HCT116 (cell line): Measurements from ENCODE around the gene CCDC148. TPM values are rescaled to one million over a fixed set of nuclear protein-coding genes. Genes with fewer than 3 reads are reported as not detected.

Experiments
- ATAC-seq: fragments of 200-7000 bp; cut with Tn5 transposase; 2 replicates; pipeline ENCODE4 v1.9.1; 2020; ENCODE audit warnings: mild to moderate bottlenecking, moderate library complexity
- BruUV-seq: library from RNA; stranded (reverse); fragments of 400-500 nt; replicated peaks from 2 replicates; lab custom pipeline; 2021; lab: Mats Ljungman, UMichigan
- CTCF ChIA-PET: fragments of 300-600 bp; sonication (Branson Sonifier 250); formaldehyde crosslinking; loops from one replicate; lab custom pipeline; 2021; ENCODE audit warnings: antibody characterized with exemption; lab: Charles Lee
- POLR2A ChIA-PET: fragments of 300-600, 350-600 bp; sonication (Branson Sonifier 250); formaldehyde crosslinking; loops from one replicate; lab custom pipeline; 2021; ENCODE audit warnings: antibody characterized with exemption; lab: Charles Lee
- RAD21 ChIA-PET, 2 experiments: fragments of 300-600 bp; sonication (Branson Sonifier 250); formaldehyde crosslinking; loops; one replicate each; lab custom pipeline; 2023; ENCODE audit warnings: low total read pairs in 2 of 2; ENCODE audit not compliant: uncharacterized antibody in 2 of 2, unreplicated experiment in 2 of 2, low non-redundant PET in 1 of 2; lab: Charles Lee
- DNase-seq: peaks from one replicate; pipeline ENCODE4 v3.0.0-alpha.2; 2010; ENCODE audit warnings: low read depth, low spot score
- H2AFZ ChIP-seq: fragments of 200-600 bp; shearing (Covaris generic), sonication (generic); 2 replicates; pipeline ENCODE4 v1.6.1; 2017; ENCODE audit warnings: low read depth, mixed run types, mixed read lengths, antibody characterized with exemption, low read length; ENCODE audit not compliant: poor library complexity, severe bottlenecking
- H3K27ac ChIP-seq: 2 replicates; pipeline ENCODE4 v1.5.1; 2012; ENCODE audit warnings: low read depth, low read length
- H3K27me3 ChIP-seq: fragments of 200-600 bp; sonication (generic); 2 replicates; pipeline ENCODE4 v1.6.1; 2016; ENCODE audit warnings: mixed run types, low read length, mixed read lengths; ENCODE audit not compliant: insufficient read depth
- H3K36me3 ChIP-seq, 2 experiments: fragments of 200-500 bp in 1 of 2; fragments of 200-600 bp in 1 of 2; sonication (Bioruptor generic) in 1 of 2; sonication (generic) in 1 of 2; 2 replicates each; pipeline versions ENCODE4 v1.5.1 to v1.6.1; 2014 to 2016; ENCODE audit warnings: low read length in 2 of 2, inconsistent platforms in 1 of 2, mixed read lengths in 1 of 2, mixed run types in 1 of 2; ENCODE audit not compliant: insufficient read depth in 2 of 2, control insufficient read depth in 1 of 2
- H3K4me1 ChIP-seq, 2 experiments: fragments of 200-600 bp in 1 of 2; sonication (generic) in 1 of 2; 2 replicates each; pipeline versions ENCODE4 v1.5.1 to v1.6.1; 2012 to 2017; ENCODE audit warnings: low read length in 2 of 2, inconsistent platforms in 1 of 2, mild to moderate bottlenecking in 1 of 2, mixed read lengths in 1 of 2, mixed run types in 1 of 2, moderate library complexity in 1 of 2; ENCODE audit not compliant: insufficient read depth in 2 of 2, control insufficient read depth in 1 of 2
- H3K4me2 ChIP-seq: fragments of 200-600 bp; sonication (generic); 2 replicates; pipeline ENCODE4 v1.6.1; 2017; ENCODE audit warnings: mixed run types, low read length, mixed read lengths
- H3K4me3 ChIP-seq, 2 experiments: fragments of 200-600 bp in 1 of 2; sonication (generic) in 1 of 2; replicated peaks in 1 of 2; 2 replicates each; pipeline ENCODE4 v1.5.1; 2011 to 2016; ENCODE audit warnings: low read length in 2 of 2, control low read depth in 1 of 2, low read depth in 1 of 2, mild to moderate bottlenecking in 1 of 2, mixed read lengths in 1 of 2, mixed run types in 1 of 2
- H3K79me2 ChIP-seq: fragments of 200-600 bp; sonication (generic); 2 replicates; pipeline ENCODE4 v1.6.1; 2017; ENCODE audit warnings: mild to moderate bottlenecking, mixed run types, low read length, moderate library complexity, mixed read lengths; ENCODE audit not compliant: insufficient read depth
- H3K9ac ChIP-seq: fragments of 200-600 bp; sonication (generic); 2 replicates; pipeline ENCODE4 v1.6.1; 2016; ENCODE audit warnings: low read length, mixed read lengths
- H3K9me2 ChIP-seq: fragments of 200-600 bp; sonication (generic), shearing (Covaris generic); 2 replicates; pipeline ENCODE4 v1.6.1; 2017; ENCODE audit warnings: mixed run types, mild to moderate bottlenecking, moderate library complexity; ENCODE audit not compliant: insufficient read depth
- H3K9me3 ChIP-seq, 2 experiments: fragments of 200-500 bp in 1 of 2; fragments of 200-600 bp in 1 of 2; sonication (Bioruptor generic) in 1 of 2; sonication (generic) in 1 of 2; 2 replicates each; pipeline ENCODE4 v1.6.1; 2014 to 2017; ENCODE audit warnings: low read length in 2 of 2, mixed read lengths in 2 of 2, inconsistent platforms in 1 of 2, low read depth in 1 of 2, mild to moderate bottlenecking in 1 of 2, mixed run types in 1 of 2, moderate library complexity in 1 of 2; ENCODE audit not compliant: control insufficient read depth in 1 of 2, insufficient read depth in 1 of 2
- H4K20me1 ChIP-seq: fragments of 200-600 bp; sonication (generic), shearing (Covaris generic); 2 replicates; pipeline ENCODE4 v1.6.1; 2017; ENCODE audit warnings: mixed run types, mild to moderate bottlenecking, moderate library complexity; ENCODE audit not compliant: insufficient read depth
- CEBPB ChIP-seq: IDR thresholded peaks from 2 replicates; pipeline ENCODE4 v1.6.1; 2012; ENCODE audit warnings: low read depth
- ELF1 ChIP-seq: IDR thresholded peaks from 2 replicates; pipeline ENCODE4 v1.6.1; 2012; ENCODE audit warnings: low read depth, borderline replicate concordance
- EZH2 ChIP-seq: fragments of 200-600 bp; sonication (generic); IDR thresholded peaks from 2 replicates; pipeline ENCODE4 v1.6.1; 2017; ENCODE audit warnings: antibody characterized with exemption, mixed run types
- EZH2phosphoT487 ChIP-seq: fragments of 200-600 bp; IDR thresholded peaks from 2 replicates; pipeline ENCODE4 v1.6.1; 2018; ENCODE audit warnings: antibody characterized with exemption, borderline replicate concordance
- JUND ChIP-seq: IDR thresholded peaks from 2 replicates; pipeline ENCODE4 v1.6.1; 2012
- POLR2A ChIP-seq: IDR thresholded peaks from 2 replicates; pipeline ENCODE4 v1.7.0; 2011; ENCODE audit warnings: borderline replicate concordance; ENCODE audit not compliant: insufficient read depth, insufficient read length; ENCODE audit errors: extremely low read depth
- RAD21 ChIP-seq: IDR thresholded peaks from 2 replicates; pipeline ENCODE4 v1.6.1; 2012; ENCODE audit warnings: low read depth, mild to moderate bottlenecking
- SIN3A ChIP-seq: IDR thresholded peaks from 2 replicates; pipeline ENCODE4 v1.6.1; 2012; ENCODE audit warnings: low read depth
- SP1 ChIP-seq: IDR thresholded peaks from 2 replicates; pipeline ENCODE4 v1.6.1; 2012; ENCODE audit warnings: low read depth
- SRF ChIP-seq: IDR thresholded peaks from 2 replicates; pipeline ENCODE4 v1.6.1; 2012; ENCODE audit warnings: low read depth
- TCF7L2 ChIP-seq: IDR thresholded peaks from 2 replicates; pipeline ENCODE4 v1.7.0; 2011; ENCODE audit warnings: borderline replicate concordance, inconsistent platforms; ENCODE audit not compliant: insufficient read depth, insufficient read length; ENCODE audit errors: extremely low read depth
- YY1 ChIP-seq: IDR thresholded peaks from 2 replicates; pipeline ENCODE4 v1.6.1; 2011; ENCODE audit warnings: low read length, low read depth, moderate library complexity, mild to moderate bottlenecking; ENCODE audit not compliant: insufficient replicate concordance; ENCODE audit errors: extremely low read depth
- intact Hi-C: fragments of 100-400 bp; cut with micrococcal nuclease; formaldehyde crosslinking; loops from 2 replicates; pipeline ENCODE4 v1.10.0; 2022
- total RNA-seq: library from RNA; stranded (reverse); gene quantifications from one replicate; pipeline ENCODE4 v1.2.1, GENCODE V29; 2021; ENCODE audit not compliant: unreplicated experiment
- TF ChIP-seq, protein P1 (sequence below), 3 experiments: fragments of 200-600 bp in 1 of 3; sonication (generic) in 1 of 3; IDR thresholded peaks in 2 of 3; conservative IDR thresholded peaks in 1 of 3; 2 replicates each; pipeline ENCODE4 v1.5.1; 2012 to 2017; ENCODE audit warnings: low read depth in 2 of 3, low read length in 2 of 3, antibody characterized with exemption in 1 of 3, borderline replicate concordance in 1 of 3, control low read depth in 1 of 3, mild to moderate bottlenecking in 1 of 3, mixed read lengths in 1 of 3, mixed run types in 1 of 3, moderate library complexity in 1 of 3; ENCODE audit not compliant: insufficient read depth in 1 of 3
- TF ChIP-seq, protein P2 (sequence below): IDR thresholded peaks from 2 replicates; pipeline ENCODE4 v1.6.1; 2011; ENCODE audit warnings: mild to moderate bottlenecking, low read length, moderate library complexity; ENCODE audit not compliant: insufficient replicate concordance; ENCODE audit errors: extremely low read depth
- TF ChIP-seq, protein P3 (sequence below): IDR thresholded peaks from 2 replicates; pipeline ENCODE4 v1.6.1; 2012
- TF ChIP-seq, protein P4 (sequence below): IDR thresholded peaks from 2 replicates; pipeline ENCODE4 v1.6.1; 2012

CCDC148 gene
- total RNA-seq, 1 experiment from 2014 or later, result 0.59 TPM

DNA sequence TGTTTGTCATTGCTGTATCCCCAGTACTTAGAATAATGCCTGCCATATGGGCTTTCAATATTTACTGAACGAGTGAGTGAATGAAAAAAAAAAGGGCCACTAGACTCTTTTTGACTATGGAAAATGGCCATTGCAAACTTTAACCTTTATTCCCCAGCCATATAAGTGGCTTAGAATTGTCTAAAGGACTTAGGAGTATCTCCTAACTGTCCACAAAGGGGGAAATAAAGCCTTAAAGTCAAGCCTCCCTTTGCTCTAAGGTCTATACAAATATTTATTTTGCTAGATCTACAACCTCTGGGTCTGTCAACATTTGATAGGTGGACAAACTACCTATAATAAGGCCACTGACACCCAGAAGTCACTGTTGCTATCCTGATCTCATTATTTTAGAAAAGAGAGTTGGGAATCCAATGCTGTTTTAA is 329.2 kb downstream of the CCDC148 start:
- Histone ChIP-seq H2AFZ (no peak overlapping the region), H3K36me3 (no peaks in the 10 kb centered on the region), H4K20me1 (no peaks in the 10 kb centered on the region), H3K4me2 (no peak overlapping the region), H3K27ac (no peak overlapping the region), H3K4me1 (peaks cover 2 to 3% of the 10 kb centered on the region in 2 experiments; a peak in 2 of 4 replicates), H3K9me2 (no peaks in the 10 kb centered on the region), H3K9ac (no peak overlapping the region), H3K27me3 (no peaks in the 10 kb centered on the region)
- no peak for ATAC-seq
- POLR2A ChIA-PET, result no interaction called here
- intact Hi-C loops, result no loop called here
- CTCF ChIA-PET, result no interaction called here
- no peak for DNase-seq
- RAD21 ChIA-PET, result no interaction called here
- no TSS peak for BruUV-seq
- TF ChIP-seq SIN3A (no peak), CEBPB (no peak)
- TF ChIP-seq, all 23 proteins: peak for 0
- H3K9me3 ChIP-seq, result no peaks in the 10 kb centered on the region
- H3K4me3 ChIP-seq, result no peak overlapping the region
- no peaks in the 10 kb centered on the region for H3K79me2 ChIP-seq

DNA sequence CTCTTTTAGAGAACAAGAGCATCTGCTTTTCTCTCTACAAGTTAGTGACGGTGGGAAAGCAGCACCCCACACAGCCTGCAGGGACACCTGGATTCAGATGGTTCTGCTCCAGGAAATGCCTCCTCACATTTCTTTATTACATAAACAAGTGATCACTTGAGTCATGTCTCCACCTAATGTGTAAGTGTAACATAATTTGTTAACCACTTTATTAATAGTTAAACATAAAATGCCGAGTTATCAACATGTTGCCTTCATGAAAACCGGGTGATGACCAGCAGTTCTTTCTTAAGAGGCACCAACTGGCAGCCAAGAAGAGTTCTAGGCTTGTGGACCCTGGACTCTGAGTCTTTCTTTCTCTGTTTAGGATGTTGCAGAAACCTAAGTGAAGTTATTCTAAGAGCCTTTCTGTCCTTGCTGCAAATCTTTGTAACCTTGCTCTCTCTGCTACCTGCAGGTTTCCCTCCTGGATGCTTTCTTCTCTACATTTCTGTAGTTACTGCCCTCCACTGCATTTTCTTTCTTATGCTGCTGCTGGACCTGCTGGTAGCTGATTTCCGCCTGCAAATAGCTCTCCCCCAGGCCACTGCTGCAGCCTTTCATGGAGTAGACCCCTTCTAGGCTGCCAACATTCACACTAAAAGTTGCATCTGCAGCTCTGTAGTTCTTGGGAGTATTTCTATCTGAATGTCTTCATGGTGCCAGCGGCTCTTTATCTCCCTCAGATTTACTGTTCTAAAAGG is 330.6 kb downstream of the CCDC148 start:
- no peak overlapping the region for H3K27ac ChIP-seq
- H3K9me2 ChIP-seq, result no peaks in the 10 kb centered on the region
- H3K79me2 ChIP-seq, result no peaks in the 10 kb centered on the region
- peaks cover 2 to 3% of the 10 kb centered on the region in 2 experiments; a peak in 2 of 4 replicates for H3K4me1 ChIP-seq
- DNase-seq (no peak), ATAC-seq (no peak)
- BruUV-seq, result no TSS peak
- no peaks in the 10 kb centered on the region for H3K9me3 ChIP-seq
- no peak overlapping the region for H3K4me2 ChIP-seq
- H3K27me3 ChIP-seq, result no peaks in the 10 kb centered on the region
- H3K4me3 ChIP-seq, result no peak overlapping the region
- intact Hi-C loops, result no loop called here
- ChIA-PET POLR2A (no interaction called here), CTCF (no interaction called here), RAD21 (no interaction called here)
- H3K9ac ChIP-seq, result no peak overlapping the region
- H2AFZ ChIP-seq, result no peak overlapping the region
- H3K36me3 ChIP-seq, result no peaks in the 10 kb centered on the region
- H4K20me1 ChIP-seq, result no peaks in the 10 kb centered on the region
- TF ChIP-seq, protein P1, sequence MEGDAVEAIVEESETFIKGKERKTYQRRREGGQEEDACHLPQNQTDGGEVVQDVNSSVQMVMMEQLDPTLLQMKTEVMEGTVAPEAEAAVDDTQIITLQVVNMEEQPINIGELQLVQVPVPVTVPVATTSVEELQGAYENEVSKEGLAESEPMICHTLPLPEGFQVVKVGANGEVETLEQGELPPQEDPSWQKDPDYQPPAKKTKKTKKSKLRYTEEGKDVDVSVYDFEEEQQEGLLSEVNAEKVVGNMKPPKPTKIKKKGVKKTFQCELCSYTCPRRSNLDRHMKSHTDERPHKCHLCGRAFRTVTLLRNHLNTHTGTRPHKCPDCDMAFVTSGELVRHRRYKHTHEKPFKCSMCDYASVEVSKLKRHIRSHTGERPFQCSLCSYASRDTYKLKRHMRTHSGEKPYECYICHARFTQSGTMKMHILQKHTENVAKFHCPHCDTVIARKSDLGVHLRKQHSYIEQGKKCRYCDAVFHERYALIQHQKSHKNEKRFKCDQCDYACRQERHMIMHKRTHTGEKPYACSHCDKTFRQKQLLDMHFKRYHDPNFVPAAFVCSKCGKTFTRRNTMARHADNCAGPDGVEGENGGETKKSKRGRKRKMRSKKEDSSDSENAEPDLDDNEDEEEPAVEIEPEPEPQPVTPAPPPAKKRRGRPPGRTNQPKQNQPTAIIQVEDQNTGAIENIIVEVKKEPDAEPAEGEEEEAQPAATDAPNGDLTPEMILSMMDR (IDR thresholded peaks at IDR 0.05 in 2 of 3, conservative IDR thresholded peaks at IDR 0.05 in 1 of 3; ENCODE audit: borderline replicate concordance in 1 of 3, insufficient read depth in 1 of 3, low read depth in 2 of 3, low read length in 2 of 3), result no peak
- TF ChIP-seq EZH2, result no peak
- TF ChIP-seq, protein P2, sequence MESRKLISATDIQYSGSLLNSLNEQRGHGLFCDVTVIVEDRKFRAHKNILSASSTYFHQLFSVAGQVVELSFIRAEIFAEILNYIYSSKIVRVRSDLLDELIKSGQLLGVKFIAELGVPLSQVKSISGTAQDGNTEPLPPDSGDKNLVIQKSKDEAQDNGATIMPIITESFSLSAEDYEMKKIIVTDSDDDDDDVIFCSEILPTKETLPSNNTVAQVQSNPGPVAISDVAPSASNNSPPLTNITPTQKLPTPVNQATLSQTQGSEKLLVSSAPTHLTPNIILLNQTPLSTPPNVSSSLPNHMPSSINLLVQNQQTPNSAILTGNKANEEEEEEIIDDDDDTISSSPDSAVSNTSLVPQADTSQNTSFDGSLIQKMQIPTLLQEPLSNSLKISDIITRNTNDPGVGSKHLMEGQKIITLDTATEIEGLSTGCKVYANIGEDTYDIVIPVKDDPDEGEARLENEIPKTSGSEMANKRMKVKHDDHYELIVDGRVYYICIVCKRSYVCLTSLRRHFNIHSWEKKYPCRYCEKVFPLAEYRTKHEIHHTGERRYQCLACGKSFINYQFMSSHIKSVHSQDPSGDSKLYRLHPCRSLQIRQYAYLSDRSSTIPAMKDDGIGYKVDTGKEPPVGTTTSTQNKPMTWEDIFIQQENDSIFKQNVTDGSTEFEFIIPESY, result no peak
- TF ChIP-seq EZH2phosphoT487, result no peak
- TF ChIP-seq, protein P3, sequence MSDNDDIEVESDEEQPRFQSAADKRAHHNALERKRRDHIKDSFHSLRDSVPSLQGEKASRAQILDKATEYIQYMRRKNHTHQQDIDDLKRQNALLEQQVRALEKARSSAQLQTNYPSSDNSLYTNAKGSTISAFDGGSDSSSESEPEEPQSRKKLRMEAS, result no peak
- TF ChIP-seq JUND, result no peak
- TF ChIP-seq RAD21, result no peak
- TF ChIP-seq CEBPB, result no peak
- TF ChIP-seq YY1, result no peak
- no peak for TF ChIP-seq SIN3A
- no peak for TF ChIP-seq SRF
- no peak for TF ChIP-seq ELF1
- no peak for TF ChIP-seq POLR2A
- no peak for TF ChIP-seq SP1
- no peak for TF ChIP-seq TCF7L2
- TF ChIP-seq, protein P4, sequence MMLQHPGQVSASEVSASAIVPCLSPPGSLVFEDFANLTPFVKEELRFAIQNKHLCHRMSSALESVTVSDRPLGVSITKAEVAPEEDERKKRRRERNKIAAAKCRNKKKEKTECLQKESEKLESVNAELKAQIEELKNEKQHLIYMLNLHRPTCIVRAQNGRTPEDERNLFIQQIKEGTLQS, result no peak
